ENCODE results near the gene PLA2G4B.

PLA2G4B gene

GRCh38 chr15:41885841-41886240 is 47.2 kb downstream of the PLA2G4B start:
- no peak for TF ChIP-seq CTCF (IDR thresholded peaks at IDR 0.05; ENCODE audit: borderline replicate concordance, insufficient read depth, low read depth, low read length)
- no peak overlapping the region for H3K4me3 ChIP-seq (ENCODE audit: low read depth, low read length)

- H3K4me3 ChIP-seq (ENCODE audit: low read depth, low read length): no peak overlapping the region
- no peak for TF ChIP-seq CTCF (IDR thresholded peaks at IDR 0.05; ENCODE audit: borderline replicate concordance, insufficient read depth, low read depth, low read length)
Observed at GRCh38 chr15:41886741-41887140, 48.1 kb downstream of the PLA2G4B start.

- TF ChIP-seq CTCF (IDR thresholded peaks at IDR 0.05; ENCODE audit: borderline replicate concordance, insufficient read depth, low read depth, low read length): no peak
- no peak overlapping the region for H3K4me3 ChIP-seq (ENCODE audit: low read depth, low read length)
Observed at GRCh38 chr15:41887161-41887560, 48.5 kb downstream of the PLA2G4B start.

- no peak overlapping the region for H3K4me3 ChIP-seq (ENCODE audit: low read depth, low read length)
- no peak for TF ChIP-seq CTCF (IDR thresholded peaks at IDR 0.05; ENCODE audit: borderline replicate concordance, insufficient read depth, low read depth, low read length)
Observed at GRCh38 chr15:41887893-41888292, 49.2 kb downstream of the PLA2G4B start.

GRCh38 chr15:41888662-41889253 is 50.1 kb downstream of the PLA2G4B start:
- TF ChIP-seq CTCF (IDR thresholded peaks at IDR 0.05; ENCODE audit: borderline replicate concordance, insufficient read depth, low read depth, low read length): no peak
- H3K4me3 ChIP-seq (ENCODE audit: low read depth, low read length): no peak overlapping the region

GRCh38 chr15:41890050-41890690 is 51.5 kb downstream of the PLA2G4B start:
- H3K4me3 ChIP-seq (ENCODE audit: low read depth, low read length): no peak overlapping the region
- TF ChIP-seq CTCF (IDR thresholded peaks at IDR 0.05; ENCODE audit: borderline replicate concordance, insufficient read depth, low read depth, low read length): no peak

- no peak for TF ChIP-seq CTCF (IDR thresholded peaks at IDR 0.05; ENCODE audit: borderline replicate concordance, insufficient read depth, low read depth, low read length)
Observed at GRCh38 chr15:41891226-41891625, 52.6 kb downstream of the PLA2G4B start.

More at GRCh38 chr15:41891226-41891625, 52.6 kb downstream of the PLA2G4B start:
- no peak overlapping the region for H3K4me3 ChIP-seq (ENCODE audit: low read depth, low read length)
